ENCODE data around the gene TACC2. TPM values are rescaled to one million over a fixed set of nuclear protein-coding genes. Genes with fewer than 3 reads are reported as not detected.

The TACC2 gene
- total and polyA plus RNA-seq, 7 donors, result 44.0 to 439 (median 313) TPM

DNA sequence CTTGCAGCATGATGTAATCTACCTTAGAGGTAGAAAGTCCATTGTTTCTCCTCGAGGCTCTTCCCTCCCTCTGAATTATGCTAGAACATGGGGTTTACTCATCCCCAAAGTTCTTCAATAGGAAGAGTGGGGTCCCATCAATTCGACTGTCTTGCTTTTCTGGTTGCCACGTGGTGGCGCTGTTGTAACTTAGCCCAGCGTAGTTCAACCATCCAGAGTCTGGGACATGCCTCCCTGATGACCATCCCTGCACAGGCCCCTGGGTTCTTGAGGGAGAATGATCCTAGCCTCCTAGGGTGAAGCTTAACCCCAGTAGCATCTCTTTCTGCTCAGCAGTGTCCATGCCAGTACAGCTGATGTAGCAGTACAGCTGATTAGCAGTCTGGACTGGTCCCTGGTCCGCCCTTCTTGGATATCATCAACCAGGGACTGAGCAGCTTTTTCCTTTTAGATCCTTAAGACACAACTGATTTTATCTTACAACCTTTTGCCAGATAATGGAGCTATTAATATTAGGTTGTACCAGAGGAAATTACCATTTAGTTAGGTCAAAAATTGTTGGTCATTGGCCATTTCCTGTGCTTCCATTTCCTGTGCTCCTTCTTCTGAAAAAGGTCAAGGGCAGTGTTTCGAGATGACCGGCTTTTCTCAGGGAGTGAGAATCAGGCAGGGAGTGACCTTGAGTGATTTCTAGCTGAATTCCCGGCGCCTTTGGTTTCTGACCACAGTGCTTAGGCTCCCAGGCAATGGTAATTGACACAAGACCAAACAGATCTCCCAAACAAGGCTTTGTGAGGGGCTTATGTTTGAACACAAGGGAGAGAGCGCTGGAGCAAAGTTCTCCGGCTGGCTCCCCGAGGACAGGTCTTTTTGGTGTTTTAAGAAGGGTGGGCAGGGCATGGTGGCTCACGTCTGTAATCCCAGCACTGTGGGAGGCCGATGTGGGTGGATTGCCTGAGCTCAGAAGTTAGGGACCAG is 65.4 kb downstream of the TACC2 start:
- H3K4me1 ChIP-seq, result peaks cover 41% of the 10 kb centered on the region

DNA sequence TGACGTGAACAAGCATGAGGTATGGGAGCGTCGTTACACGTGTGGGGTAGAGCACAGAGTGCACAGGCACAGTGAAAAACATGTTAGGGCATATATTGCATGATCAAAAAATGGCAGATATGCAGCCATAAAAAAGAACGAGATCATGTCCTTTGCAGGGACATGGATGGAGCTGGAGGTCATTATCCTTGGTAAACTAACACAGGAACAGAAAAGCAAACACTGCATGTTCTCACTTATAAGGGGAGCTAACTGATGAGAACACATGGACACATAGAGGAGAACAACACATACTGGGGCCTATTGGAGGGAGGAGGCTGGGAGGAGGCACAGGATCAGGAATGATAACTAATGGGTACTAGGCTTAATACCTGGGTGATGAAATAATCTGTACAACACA is 66.3 kb downstream of the TACC2 start:
- TF ChIP-seq, protein P1, sequence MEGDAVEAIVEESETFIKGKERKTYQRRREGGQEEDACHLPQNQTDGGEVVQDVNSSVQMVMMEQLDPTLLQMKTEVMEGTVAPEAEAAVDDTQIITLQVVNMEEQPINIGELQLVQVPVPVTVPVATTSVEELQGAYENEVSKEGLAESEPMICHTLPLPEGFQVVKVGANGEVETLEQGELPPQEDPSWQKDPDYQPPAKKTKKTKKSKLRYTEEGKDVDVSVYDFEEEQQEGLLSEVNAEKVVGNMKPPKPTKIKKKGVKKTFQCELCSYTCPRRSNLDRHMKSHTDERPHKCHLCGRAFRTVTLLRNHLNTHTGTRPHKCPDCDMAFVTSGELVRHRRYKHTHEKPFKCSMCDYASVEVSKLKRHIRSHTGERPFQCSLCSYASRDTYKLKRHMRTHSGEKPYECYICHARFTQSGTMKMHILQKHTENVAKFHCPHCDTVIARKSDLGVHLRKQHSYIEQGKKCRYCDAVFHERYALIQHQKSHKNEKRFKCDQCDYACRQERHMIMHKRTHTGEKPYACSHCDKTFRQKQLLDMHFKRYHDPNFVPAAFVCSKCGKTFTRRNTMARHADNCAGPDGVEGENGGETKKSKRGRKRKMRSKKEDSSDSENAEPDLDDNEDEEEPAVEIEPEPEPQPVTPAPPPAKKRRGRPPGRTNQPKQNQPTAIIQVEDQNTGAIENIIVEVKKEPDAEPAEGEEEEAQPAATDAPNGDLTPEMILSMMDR (IDR thresholded peaks at IDR 0.05), result no peak
- ATAC-seq (no peak), DNase-seq (no peak)
- Histone ChIP-seq H3K36me3 (ENCODE audit: insufficient read depth in 1 of 2, low read depth in 1 of 2) (peaks cover 0 to 69% of the 10 kb centered on the region in 2 donors), H3K4me1 (peaks cover 38% of the 10 kb centered on the region), H3K9me3 (no peaks in the 10 kb centered on the region), H3K27ac (peak overlapping the region; percentile 94), H3K27me3 (ENCODE audit: insufficient read depth in 3 of 3, low read length in 2 of 3) (no peaks in the 10 kb centered on the region), H3K4me3 (no peak overlapping the region)
- 90 to 96% (median 91%) methylated on average over 5 of the region's 5 CpGs for WGBS, 3 donors
- intact Hi-C loops (cut with DNase I), result loop anchor here in 1 of 2 donors (2.0 to 10.0 kb wide), 2 partner anchors 58 to 130 kb away; partner anchors contain the start of gene ATE1

More for the DNA sequence above, 65.4 kb downstream of the TACC2 start:
- TF ChIP-seq, protein P1 (IDR thresholded peaks at IDR 0.05), result peak; percentile 63
- no peaks in the 10 kb centered on the region for H3K9me3 ChIP-seq
- WGBS, 3 donors, result 48 to 56% (median 52%) methylated on average over 15 of the region's 15 CpGs
- H3K27me3 ChIP-seq (ENCODE audit: insufficient read depth in 3 of 3, low read length in 2 of 3), result no peaks in the 10 kb centered on the region
- H3K27ac ChIP-seq, result peak overlapping the region; percentile 94
- DNase-seq (peak; percentile 72 to 83), ATAC-seq (peak; percentile 56 to 77 (median 71))
- intact Hi-C loops (cut with DNase I), result loop anchor here (2.0 to 10.0 kb wide), 3 partner anchors 58 to 130 kb away; partner anchors contain the start of gene ATE1 (in 1 of the 2)
- H3K36me3 ChIP-seq (ENCODE audit: insufficient read depth in 1 of 2, low read depth in 1 of 2), result peaks cover 0 to 70% of the 10 kb centered on the region in 2 donors
- no peak overlapping the region for H3K4me3 ChIP-seq

DNA sequence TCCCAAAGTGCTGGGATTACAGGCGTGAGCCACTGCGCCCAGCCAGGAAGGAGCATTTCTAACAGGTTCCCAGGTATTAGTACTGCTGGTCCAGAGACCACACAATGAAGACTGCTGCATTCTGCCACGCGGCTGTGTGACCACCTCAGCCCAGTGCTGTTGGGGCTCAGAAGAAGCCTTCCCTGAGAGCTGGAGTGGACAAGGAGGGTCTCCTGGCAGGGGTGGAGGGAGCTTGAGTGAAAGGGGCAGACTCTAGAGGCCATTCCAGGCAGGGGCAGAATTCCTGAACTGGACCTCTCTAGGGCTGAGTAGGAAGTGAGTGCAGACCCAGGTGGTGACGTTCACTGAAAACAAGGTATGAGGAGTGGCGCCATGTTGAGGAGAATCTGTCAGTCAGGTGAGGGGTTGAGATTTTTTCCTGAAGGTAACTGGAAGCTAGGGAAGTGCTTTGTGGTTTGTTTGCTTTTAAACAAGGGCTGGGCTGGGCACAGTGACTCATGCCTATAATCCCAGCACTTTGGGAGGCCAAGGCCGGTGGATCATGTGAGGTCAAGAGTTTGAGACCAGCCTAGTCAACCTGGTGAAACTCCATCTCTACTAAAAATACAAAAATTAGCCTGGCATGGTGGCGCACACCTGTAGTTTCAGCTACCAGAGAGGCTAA is 67.6 kb downstream of the TACC2 start:
- Histone ChIP-seq H3K9me3 (no peaks in the 10 kb centered on the region), H3K4me1 (peaks cover 26% of the 10 kb centered on the region), H3K27me3 (ENCODE audit: insufficient read depth in 3 of 3, low read length in 2 of 3) (no peaks in the 10 kb centered on the region), H3K27ac (peak overlapping the region; percentile 77), H3K36me3 (ENCODE audit: insufficient read depth in 1 of 2, low read depth in 1 of 2) (peaks cover 0 to 56% of the 10 kb centered on the region in 2 donors), H3K4me3 (no peak overlapping the region)
- intact Hi-C loops (cut with DNase I), result loop anchor here in 1 of 2 donors (10.0 kb wide), 1 partner anchor 132 kb away; the partner anchor contains the start of gene ATE1
- DNase-seq, result no peak
- 93 to 98% (median 95%) methylated on average over 8 of the region's 8 CpGs for WGBS, 3 donors
- peak; percentile 17 to 43 (median 29) for ATAC-seq
- TF ChIP-seq, protein P1 (IDR thresholded peaks at IDR 0.05), result no peak

DNA sequence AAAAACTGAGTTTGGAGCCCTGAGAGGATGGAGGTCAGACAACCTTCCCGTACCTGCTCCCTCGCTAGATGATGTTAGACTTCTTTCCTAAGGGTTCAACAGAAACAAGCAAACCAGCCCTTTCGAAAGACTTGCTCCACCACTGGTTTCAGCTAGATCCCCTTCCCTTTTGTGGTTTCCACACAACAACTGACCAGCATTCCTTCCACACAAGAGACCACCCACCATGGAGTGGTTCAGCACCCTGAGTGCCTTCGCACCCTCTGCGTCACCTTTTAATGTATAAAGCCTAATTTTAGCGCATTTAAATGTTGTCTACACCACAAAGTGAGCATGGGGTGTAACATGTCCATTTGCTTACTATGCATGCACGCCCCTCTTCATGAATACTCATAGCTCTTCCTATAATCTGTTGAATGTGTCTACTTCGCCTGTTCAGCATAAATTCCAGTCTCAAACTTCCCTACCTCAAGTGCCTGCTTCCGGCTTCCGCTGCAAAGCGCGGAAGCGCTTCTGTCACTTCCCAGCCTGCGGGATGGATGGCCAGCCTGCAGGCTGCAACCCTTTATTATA is 69.0 kb downstream of the TACC2 start:
- H3K9me3 ChIP-seq, result no peaks in the 10 kb centered on the region
- H3K4me3 ChIP-seq, result no peak overlapping the region
- intact Hi-C loops (cut with DNase I), result loop anchor here in 1 of 2 donors (10.0 kb wide), 1 partner anchor 133 kb away; the partner anchor contains the start of gene ATE1
- WGBS, 3 donors, result 83 to 94% (median 84%) methylated on average over 14 of the region's 14 CpGs
- H3K27ac ChIP-seq, result peak overlapping the region; percentile 77
- no peaks in the 10 kb centered on the region for H3K27me3 ChIP-seq (ENCODE audit: insufficient read depth in 3 of 3, low read length in 2 of 3)
- TF ChIP-seq, protein P1 (IDR thresholded peaks at IDR 0.05), result no peak
- no peak for DNase-seq
- ATAC-seq, result no peak
- peaks cover 33% of the 10 kb centered on the region for H3K4me1 ChIP-seq
- peaks cover 0 to 43% of the 10 kb centered on the region in 2 donors for H3K36me3 ChIP-seq (ENCODE audit: insufficient read depth in 1 of 2, low read depth in 1 of 2)

All from psoas muscle (tissue), 8 donors.